HL-60 (cell line): ENCODE data around the gene NHEJ1.

Source experiments
- GABPA ChIP-seq: IDR thresholded peaks from 2 replicates; pipeline ENCODE4 v1.6.1; 2012; ENCODE audit warnings: low read depth
- POLR2AphosphoS5 ChIP-seq: IDR thresholded peaks from 2 replicates; pipeline ENCODE4 v1.6.1; 2012; ENCODE audit warnings: low read depth
- SPI1 ChIP-seq: IDR thresholded peaks from 2 replicates; pipeline ENCODE4 v1.6.1; 2012; ENCODE audit warnings: low read depth, mild to moderate bottlenecking, borderline replicate concordance
- TF ChIP-seq, protein P1 (sequence below): IDR thresholded peaks from one replicate; pipeline ENCODE4 v1.5.1; 2011; ENCODE audit warnings: low read length, control low read depth, inconsistent platforms; ENCODE audit not compliant: insufficient read depth

DNA sequence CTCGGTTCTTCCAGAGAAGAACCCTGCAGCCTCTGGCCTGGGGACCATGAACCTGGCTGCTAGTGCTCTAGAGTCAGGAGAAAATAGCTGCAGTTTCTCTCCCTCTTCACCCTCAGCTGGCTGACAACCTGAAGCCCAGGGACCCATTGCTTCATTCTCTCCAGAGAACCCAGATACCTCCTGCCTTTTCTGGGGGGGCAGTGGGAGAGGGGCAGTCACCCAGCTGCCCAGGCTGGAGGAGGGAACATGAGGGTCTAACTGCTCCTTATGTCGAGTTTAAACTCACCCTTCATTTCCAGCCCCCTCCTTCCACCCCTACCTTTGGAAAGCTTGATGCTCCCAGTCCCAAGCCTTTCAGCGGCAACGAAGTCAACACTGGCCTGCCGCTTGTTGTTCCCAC is 38.4 kb upstream of the NHEJ1 start:
- no peak for TF ChIP-seq GABPA
- TF ChIP-seq, protein P1, sequence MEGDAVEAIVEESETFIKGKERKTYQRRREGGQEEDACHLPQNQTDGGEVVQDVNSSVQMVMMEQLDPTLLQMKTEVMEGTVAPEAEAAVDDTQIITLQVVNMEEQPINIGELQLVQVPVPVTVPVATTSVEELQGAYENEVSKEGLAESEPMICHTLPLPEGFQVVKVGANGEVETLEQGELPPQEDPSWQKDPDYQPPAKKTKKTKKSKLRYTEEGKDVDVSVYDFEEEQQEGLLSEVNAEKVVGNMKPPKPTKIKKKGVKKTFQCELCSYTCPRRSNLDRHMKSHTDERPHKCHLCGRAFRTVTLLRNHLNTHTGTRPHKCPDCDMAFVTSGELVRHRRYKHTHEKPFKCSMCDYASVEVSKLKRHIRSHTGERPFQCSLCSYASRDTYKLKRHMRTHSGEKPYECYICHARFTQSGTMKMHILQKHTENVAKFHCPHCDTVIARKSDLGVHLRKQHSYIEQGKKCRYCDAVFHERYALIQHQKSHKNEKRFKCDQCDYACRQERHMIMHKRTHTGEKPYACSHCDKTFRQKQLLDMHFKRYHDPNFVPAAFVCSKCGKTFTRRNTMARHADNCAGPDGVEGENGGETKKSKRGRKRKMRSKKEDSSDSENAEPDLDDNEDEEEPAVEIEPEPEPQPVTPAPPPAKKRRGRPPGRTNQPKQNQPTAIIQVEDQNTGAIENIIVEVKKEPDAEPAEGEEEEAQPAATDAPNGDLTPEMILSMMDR: no peak
- TF ChIP-seq POLR2AphosphoS5: no peak
- TF ChIP-seq SPI1: no peak
